ENCODE measurements around the gene FLT4. TPM values are rescaled to one million over a fixed set of nuclear protein-coding genes. Genes with fewer than 3 reads are reported as not detected.
A peak's percentile ranks its signal among the peaks of the same experiment; 100 is the strongest.

Gene FLT4
- 10 to 100 TPM in 1 of 4 donors, 1 to 10 TPM in 1, under 1 TPM in 2; 0.22 to 15.8 (median 3.0) TPM for polyA plus RNA-seq
- long read RNA-seq, donor 1, partial matches to known transcripts, result 7 of 8 reads
- long read RNA-seq, donor 1, other reads (novel, unspliced or antisense), result 0 of 8 reads
- long read RNA-seq, donor 2, result 0 reads
- long read RNA-seq, donor 3, result 0 reads
- long read RNA-seq, donor 4, result 0 reads
- long read RNA-seq, donor 5, result 0 reads
- long read RNA-seq, donor 6, partial matches to known transcripts, result 0 of 1 reads
- long read RNA-seq, donor 6, other reads (novel, unspliced or antisense), result 0 of 1 reads
- long read RNA-seq, donor 7, full-length matches to known transcripts, result 2 of 2 reads
- long read RNA-seq, donor 7, partial matches to known transcripts, result 0 of 2 reads
- long read RNA-seq, donor 7, other reads (novel, unspliced or antisense), result 0 of 2 reads
- long read RNA-seq, donor 8, result 0 reads
- long read RNA-seq, donor 9, result 0 reads
- long read RNA-seq, donor 10, result 0 reads

- no peak for DNase-seq
- peaks cover 7 to 48% (median 14%) of the 10 kb centered on the region in 3 donors for H3K27me3 ChIP-seq (ENCODE audit: control insufficient read depth in 3 of 3, insufficient read depth in 3 of 3, low read length in 3 of 3)
These were observed at the start of gene FLT4 for GRCh38 chr5:180649297-180650039. Gene FLT4, minus strand, starts transcription at chr5:180649600. Its CDS starts 55 bp downstream, at chr5:180649545.

GRCh38 chr5:180699042-180699441 lies 49.6 kb upstream of the FLT4 start:
- no peaks in the 10 kb centered on the region for H3K4me1 ChIP-seq (ENCODE audit: control insufficient read depth in 3 of 3, insufficient read depth in 2 of 3, low read depth in 1 of 3, low read length in 2 of 3)
- no peak overlapping the region for H3K4me3 ChIP-seq (ENCODE audit: low read depth in 1 of 3, low read length in 3 of 3)
- FAIRE-seq (no peak), DNase-seq (no peak)
- H3K36me3 ChIP-seq (ENCODE audit: control insufficient read depth in 3 of 3, insufficient read depth in 2 of 3, low read depth in 1 of 3, low read length in 3 of 3), result no peaks in the 10 kb centered on the region
- H3K27me3 ChIP-seq (ENCODE audit: control insufficient read depth in 3 of 3, insufficient read depth in 3 of 3, low read length in 3 of 3), result no peaks in the 10 kb centered on the region
- H3K27ac ChIP-seq (ENCODE audit: low read depth in 1 of 3, low read length in 2 of 3), result no peak overlapping the region
- 72 to 87% (median 82%) methylated on average over 1 of the region's 1 CpG for WGBS, 3 donors
- no peaks in the 10 kb centered on the region for H3K9me3 ChIP-seq (ENCODE audit: control insufficient read depth in 2 of 2, insufficient read depth in 1 of 2, low read depth in 1 of 2, low read length in 1 of 2)

More at GRCh38 chr5:180649297-180650039, at the start of gene FLT4:
- no peaks in the 10 kb centered on the region for H3K4me1 ChIP-seq (ENCODE audit: control insufficient read depth in 3 of 3, insufficient read depth in 2 of 3, low read depth in 1 of 3, low read length in 2 of 3)
- H3K36me3 ChIP-seq (ENCODE audit: control insufficient read depth in 3 of 3, insufficient read depth in 2 of 3, low read depth in 1 of 3, low read length in 3 of 3), result no peaks in the 10 kb centered on the region
- H3K4me3 ChIP-seq (ENCODE audit: low read depth in 1 of 3, low read length in 3 of 3), result peak within 1 kb of the TSS in 1 of 3 donors; percentile 28
- 1 to 2% (median 2%) methylated on average over 41 to 89 of the region's 89 CpGs for WGBS, 3 donors
- no peaks in the 10 kb centered on the region for H3K9me3 ChIP-seq (ENCODE audit: control insufficient read depth in 2 of 2, insufficient read depth in 1 of 2, low read depth in 1 of 2, low read length in 1 of 2)
- no peak within 1 kb of the TSS for H3K27ac ChIP-seq (ENCODE audit: low read depth in 1 of 3, low read length in 2 of 3)
- FAIRE-seq, result no peak

- no peak overlapping the region for H3K4me3 ChIP-seq (ENCODE audit: low read depth in 1 of 3, low read length in 3 of 3)
- no peak for FAIRE-seq
These were observed 46.7 kb upstream of the FLT4 start for GRCh38 chr5:180696116-180696515.

GRCh38 chr5:180692429-180692828 lies 43.0 kb upstream of the FLT4 start:
- no peaks in the 10 kb centered on the region for H3K9me3 ChIP-seq (ENCODE audit: control insufficient read depth in 2 of 2, insufficient read depth in 1 of 2, low read depth in 1 of 2, low read length in 1 of 2)
- 64 to 85% (median 73%) methylated on average over 3 of the region's 3 CpGs for WGBS, 3 donors
- DNase-seq (no peak), FAIRE-seq (no peak)
- H3K36me3 ChIP-seq (ENCODE audit: control insufficient read depth in 3 of 3, insufficient read depth in 2 of 3, low read depth in 1 of 3, low read length in 3 of 3), result no peaks in the 10 kb centered on the region
- no peaks in the 10 kb centered on the region for H3K4me1 ChIP-seq (ENCODE audit: control insufficient read depth in 3 of 3, insufficient read depth in 2 of 3, low read depth in 1 of 3, low read length in 2 of 3)
- H3K27me3 ChIP-seq (ENCODE audit: control insufficient read depth in 3 of 3, insufficient read depth in 3 of 3, low read length in 3 of 3), result peaks cover 0 to 6% (median 3%) of the 10 kb centered on the region in 3 donors
- H3K27ac ChIP-seq (ENCODE audit: low read depth in 1 of 3, low read length in 2 of 3), result no peak overlapping the region
- no peak overlapping the region for H3K4me3 ChIP-seq (ENCODE audit: low read depth in 1 of 3, low read length in 3 of 3)

More at GRCh38 chr5:180696116-180696515, 46.7 kb upstream of the FLT4 start:
- no peaks in the 10 kb centered on the region for H3K4me1 ChIP-seq (ENCODE audit: control insufficient read depth in 3 of 3, insufficient read depth in 2 of 3, low read depth in 1 of 3, low read length in 2 of 3)
- H3K9me3 ChIP-seq (ENCODE audit: control insufficient read depth in 2 of 2, insufficient read depth in 1 of 2, low read depth in 1 of 2, low read length in 1 of 2), result no peaks in the 10 kb centered on the region
- no peak overlapping the region for H3K27ac ChIP-seq (ENCODE audit: low read depth in 1 of 3, low read length in 2 of 3)
- 71 to 97% (median 93%) methylated on average over 1 of the region's 1 CpG for WGBS, 3 donors
- H3K27me3 ChIP-seq (ENCODE audit: control insufficient read depth in 3 of 3, insufficient read depth in 3 of 3, low read length in 3 of 3), result peaks cover 0 to 3% (median 2%) of the 10 kb centered on the region in 3 donors
- no peak for DNase-seq
- H3K36me3 ChIP-seq (ENCODE audit: control insufficient read depth in 3 of 3, insufficient read depth in 2 of 3, low read depth in 1 of 3, low read length in 3 of 3), result no peaks in the 10 kb centered on the region

GRCh38 chr5:180691046-180691445 lies 41.6 kb upstream of the FLT4 start:
- DNase-seq (no peak), FAIRE-seq (no peak)
- Histone ChIP-seq H3K36me3 (ENCODE audit: control insufficient read depth in 3 of 3, insufficient read depth in 2 of 3, low read depth in 1 of 3, low read length in 3 of 3) (no peaks in the 10 kb centered on the region), H3K4me3 (ENCODE audit: low read depth in 1 of 3, low read length in 3 of 3) (no peak overlapping the region), H3K9me3 (ENCODE audit: control insufficient read depth in 2 of 2, insufficient read depth in 1 of 2, low read depth in 1 of 2, low read length in 1 of 2) (no peaks in the 10 kb centered on the region), H3K27ac (ENCODE audit: low read depth in 1 of 3, low read length in 2 of 3) (no peak overlapping the region), H3K27me3 (ENCODE audit: control insufficient read depth in 3 of 3, insufficient read depth in 3 of 3, low read length in 3 of 3) (peaks cover 0 to 11% (median 3%) of the 10 kb centered on the region in 3 donors), H3K4me1 (ENCODE audit: control insufficient read depth in 3 of 3, insufficient read depth in 2 of 3, low read depth in 1 of 3, low read length in 2 of 3) (no peaks in the 10 kb centered on the region)
- 30 to 64% (median 51%) methylated on average over 6 of the region's 6 CpGs for WGBS, 3 donors

- WGBS, 3 donors, result 34 to 55% (median 47%) methylated on average over 6 of the region's 6 CpGs
- DNase-seq, result no peak
- Histone ChIP-seq H3K9me3 (ENCODE audit: control insufficient read depth in 2 of 2, insufficient read depth in 1 of 2, low read depth in 1 of 2, low read length in 1 of 2) (no peaks in the 10 kb centered on the region), H3K27ac (ENCODE audit: low read depth in 1 of 3, low read length in 2 of 3) (no peak overlapping the region), H3K4me3 (ENCODE audit: low read depth in 1 of 3, low read length in 3 of 3) (no peak overlapping the region), H3K27me3 (ENCODE audit: control insufficient read depth in 3 of 3, insufficient read depth in 3 of 3, low read length in 3 of 3) (peaks cover 0 to 11% (median 3%) of the 10 kb centered on the region in 3 donors), H3K4me1 (ENCODE audit: control insufficient read depth in 3 of 3, insufficient read depth in 2 of 3, low read depth in 1 of 3, low read length in 2 of 3) (no peaks in the 10 kb centered on the region), H3K36me3 (ENCODE audit: control insufficient read depth in 3 of 3, insufficient read depth in 2 of 3, low read depth in 1 of 3, low read length in 3 of 3) (no peaks in the 10 kb centered on the region)
- no peak for FAIRE-seq
These were observed 41.2 kb upstream of the FLT4 start for GRCh38 chr5:180690562-180690961.

- Histone ChIP-seq H3K27ac (ENCODE audit: low read depth in 1 of 3, low read length in 2 of 3) (no peak overlapping the region), H3K9me3 (ENCODE audit: control insufficient read depth in 2 of 2, insufficient read depth in 1 of 2, low read depth in 1 of 2, low read length in 1 of 2) (no peaks in the 10 kb centered on the region), H3K36me3 (ENCODE audit: control insufficient read depth in 3 of 3, insufficient read depth in 2 of 3, low read depth in 1 of 3, low read length in 3 of 3) (no peaks in the 10 kb centered on the region), H3K4me1 (ENCODE audit: control insufficient read depth in 3 of 3, insufficient read depth in 2 of 3, low read depth in 1 of 3, low read length in 2 of 3) (no peaks in the 10 kb centered on the region), H3K4me3 (ENCODE audit: low read depth in 1 of 3, low read length in 3 of 3) (no peak overlapping the region), H3K27me3 (ENCODE audit: control insufficient read depth in 3 of 3, insufficient read depth in 3 of 3, low read length in 3 of 3) (peaks cover 0 to 11% (median 3%) of the 10 kb centered on the region in 3 donors)
- FAIRE-seq (no peak), DNase-seq (no peak)
- WGBS, 3 donors, result 67 to 76% (median 73%) methylated on average over 7 of the region's 7 CpGs
These were observed 40.4 kb upstream of the FLT4 start for GRCh38 chr5:180689775-180690174.

GRCh38 chr5:180689071-180689694 lies 39.8 kb upstream of the FLT4 start:
- Histone ChIP-seq H3K27ac (ENCODE audit: low read depth in 1 of 3, low read length in 2 of 3) (no peak overlapping the region), H3K36me3 (ENCODE audit: control insufficient read depth in 3 of 3, insufficient read depth in 2 of 3, low read depth in 1 of 3, low read length in 3 of 3) (no peaks in the 10 kb centered on the region), H3K4me1 (ENCODE audit: control insufficient read depth in 3 of 3, insufficient read depth in 2 of 3, low read depth in 1 of 3, low read length in 2 of 3) (no peaks in the 10 kb centered on the region), H3K27me3 (ENCODE audit: control insufficient read depth in 3 of 3, insufficient read depth in 3 of 3, low read length in 3 of 3) (peaks cover 0 to 11% (median 3%) of the 10 kb centered on the region in 3 donors), H3K9me3 (ENCODE audit: control insufficient read depth in 2 of 2, insufficient read depth in 1 of 2, low read depth in 1 of 2, low read length in 1 of 2) (no peaks in the 10 kb centered on the region), H3K4me3 (ENCODE audit: low read depth in 1 of 3, low read length in 3 of 3) (no peak overlapping the region)
- 55 to 72% (median 65%) methylated on average over 13 of the region's 13 CpGs for WGBS, 3 donors
- no peak for DNase-seq
- no peak for FAIRE-seq

Measured in small intestine (tissue), 16 donors.